HEK293 (cell line): ENCODE data around the gene EVL.

Experiments used
- CTCF ChIA-PET: fragments of 350-600 bp; formaldehyde crosslinking; extraction: SDS; loops from one replicate; lab custom pipeline; 2021; ENCODE audit warnings: antibody characterized with exemption; lab: Yijun Ruan, JAX
- POLR2A ChIA-PET: fragments of 300-600 bp; formaldehyde crosslinking; extraction: SDS; loops from one replicate; lab custom pipeline; 2020; ENCODE audit warnings: antibody characterized with exemption, inconsistent platforms; lab: Yijun Ruan, JAX
- H3K27ac ChIP-seq: fragments of 200-500 bp; sonication (Bioruptor generic); 2 replicates; pipeline ENCODE4 v1.5.1; 2014; ENCODE audit warnings: low read depth, low read length, control low read depth, inconsistent platforms; ENCODE audit errors: extremely low read depth
- H3K36me3 ChIP-seq, 2 experiments: fragments of 200-500 bp in 1 of 2; sonication (Bioruptor generic) in 1 of 2; 1 replicate in 1 of 2; 2 replicates in 1 of 2; pipeline ENCODE4 v1.5.1; 2014 to 2017; ENCODE audit warnings: inconsistent platforms in 2 of 2, low read length in 2 of 2; ENCODE audit not compliant: control insufficient read depth in 2 of 2, insufficient read depth in 1 of 2
- H3K4me1 ChIP-seq: fragments of 200-500 bp; sonication (Bioruptor generic); 2 replicates; pipeline ENCODE4 v1.5.1; 2014; ENCODE audit warnings: mild to moderate bottlenecking, low read length, inconsistent platforms; ENCODE audit not compliant: control insufficient read depth, insufficient read depth
- H3K4me3 ChIP-seq: 2 replicates; pipeline ENCODE4 v1.5.1; 2011; ENCODE audit warnings: low read depth, mild to moderate bottlenecking, control low read depth, low read length, moderate library complexity
- H3K9me3 ChIP-seq: fragments of 200-500 bp; sonication (Bioruptor generic); 2 replicates; pipeline ENCODE4 v1.5.1; 2014; ENCODE audit warnings: low read depth, low read length, inconsistent platforms; ENCODE audit not compliant: control insufficient read depth, insufficient read depth
- KLF1 ChIP-seq: fragments of 450-650 bp; formaldehyde crosslinking; IDR thresholded peaks from 2 replicates; pipeline ENCODE4 v1.5.1; 2016; ENCODE audit warnings: missing biosample characterization, missing genetic modification characterization
- MYNN ChIP-seq: fragments of 450-650 bp; formaldehyde crosslinking; IDR thresholded peaks from 2 replicates; pipeline ENCODE4 v1.5.1; 2016; ENCODE audit warnings: missing biosample characterization, missing genetic modification characterization, borderline replicate concordance
- MZF1 ChIP-seq: fragments of 450-650 bp; formaldehyde crosslinking; IDR thresholded peaks from 2 replicates; pipeline ENCODE4 v1.5.1; 2017; ENCODE audit warnings: missing biosample characterization, missing genetic modification characterization, borderline replicate concordance
- PRDM2 ChIP-seq: fragments of 450-650 bp; formaldehyde crosslinking; IDR thresholded peaks from 2 replicates; pipeline ENCODE4 v1.5.1; 2016; ENCODE audit warnings: missing biosample characterization, missing genetic modification characterization, borderline replicate concordance
- RBAK ChIP-seq: fragments of 450-650 bp; formaldehyde crosslinking; IDR thresholded peaks from 2 replicates; pipeline ENCODE4 v1.5.1; 2016; ENCODE audit warnings: missing biosample characterization, missing genetic modification characterization
- REPIN1 ChIP-seq: fragments of 450-650 bp; formaldehyde crosslinking; IDR thresholded peaks from 2 replicates; pipeline ENCODE4 v1.5.1; 2017; ENCODE audit warnings: missing biosample characterization, missing genetic modification characterization, low read depth
- SP3 ChIP-seq: fragments of 450-650 bp; formaldehyde crosslinking; IDR thresholded peaks from 2 replicates; pipeline ENCODE4 v1.5.1; 2016; ENCODE audit warnings: missing biosample characterization, missing genetic modification characterization
- ZBTB10 ChIP-seq: fragments of 450-650 bp; formaldehyde crosslinking; IDR thresholded peaks from 2 replicates; pipeline ENCODE4 v1.5.1; 2016; ENCODE audit warnings: missing biosample characterization, missing genetic modification characterization
- ZFP3 ChIP-seq: fragments of 450-650 bp; formaldehyde crosslinking; IDR thresholded peaks from 2 replicates; pipeline ENCODE4 v1.5.1; 2016; ENCODE audit warnings: low read depth, missing biosample characterization, missing genetic modification characterization
- ZNF133 ChIP-seq: fragments of 450-650 bp; formaldehyde crosslinking; IDR thresholded peaks from 2 replicates; pipeline ENCODE4 v1.5.1; 2016; ENCODE audit warnings: missing biosample characterization, missing genetic modification characterization
- ZNF157 ChIP-seq: fragments of 450-650 bp; formaldehyde crosslinking; IDR thresholded peaks from 2 replicates; pipeline ENCODE4 v1.5.1; 2016; ENCODE audit warnings: missing biosample characterization, missing genetic modification characterization
- ZNF2 ChIP-seq: fragments of 450-650 bp; formaldehyde crosslinking; IDR thresholded peaks from 2 replicates; pipeline ENCODE4 v1.5.1; 2016; ENCODE audit warnings: missing biosample characterization, missing genetic modification characterization
- ZNF23 ChIP-seq: fragments of 450-650 bp; formaldehyde crosslinking; IDR thresholded peaks from 2 replicates; pipeline ENCODE4 v1.5.1; 2016; ENCODE audit warnings: missing biosample characterization, missing genetic modification characterization, borderline replicate concordance
- ZNF426 ChIP-seq: fragments of 450-650 bp; formaldehyde crosslinking; IDR thresholded peaks from 2 replicates; pipeline ENCODE4 v1.5.1; 2017; ENCODE audit warnings: missing biosample characterization, missing genetic modification characterization, mild to moderate bottlenecking, inconsistent platforms, moderate library complexity
- ZNF600 ChIP-seq: fragments of 450-650 bp; formaldehyde crosslinking; IDR thresholded peaks from 2 replicates; pipeline ENCODE4 v1.5.1; 2016; ENCODE audit warnings: missing biosample characterization, missing genetic modification characterization
- ZNF610 ChIP-seq: fragments of 450-650 bp; formaldehyde crosslinking; IDR thresholded peaks from 2 replicates; pipeline ENCODE4 v1.5.1; 2016; ENCODE audit warnings: missing biosample characterization, missing genetic modification characterization, borderline replicate concordance
- ZNF791 ChIP-seq: fragments of 450-650 bp; formaldehyde crosslinking; IDR thresholded peaks from 2 replicates; pipeline ENCODE4 v1.5.1; 2016; ENCODE audit warnings: missing biosample characterization, missing genetic modification characterization
- ZSCAN5A ChIP-seq: fragments of 450-650 bp; formaldehyde crosslinking; IDR thresholded peaks from 2 replicates; pipeline ENCODE4 v1.5.1; 2016; ENCODE audit warnings: missing biosample characterization, missing genetic modification characterization
- TF ChIP-seq, protein P1 (sequence below): fragments of 450-650 bp; formaldehyde crosslinking; IDR thresholded peaks from 2 replicates; pipeline ENCODE4 v1.5.1; 2017; ENCODE audit warnings: missing biosample characterization, missing genetic modification characterization
- TF ChIP-seq, protein P2 (sequence below): fragments of 450-650 bp; formaldehyde crosslinking; optimal IDR thresholded peaks from 2 replicates; pipeline ENCODE3; 2016; ENCODE audit warnings: missing biosample characterization, mild to moderate bottlenecking, missing genetic modification characterization
- TF ChIP-seq, protein P3 (sequence below): fragments of 450-650 bp; formaldehyde crosslinking; IDR thresholded peaks from 2 replicates; pipeline ENCODE4 v1.5.1; 2016; ENCODE audit warnings: missing biosample characterization, missing genetic modification characterization

The EVL gene

DNA sequence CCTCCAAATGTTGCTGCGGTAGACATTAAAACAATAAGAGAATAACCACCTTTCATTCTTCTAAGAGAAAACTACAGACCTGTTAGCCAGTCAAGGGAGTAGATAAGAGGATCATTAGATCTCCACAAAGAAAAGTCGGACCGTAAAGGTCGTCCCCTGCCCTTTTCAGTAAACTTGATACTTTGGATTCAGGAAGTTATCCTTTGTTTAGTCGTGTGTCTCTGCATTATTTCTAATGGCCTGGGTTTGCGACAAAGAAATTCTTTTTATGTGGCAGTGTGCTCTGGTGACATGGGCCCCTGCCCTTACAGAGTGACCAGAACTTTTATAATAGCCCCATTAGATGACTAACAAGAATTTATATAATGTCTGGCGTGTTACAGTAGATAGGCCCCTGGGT, 44.6 kb upstream of the EVL start (continued):
- TF ChIP-seq ZBTB10 (no peak), ZNF426 (tag by site-specific recombination) (no peak)
- TF ChIP-seq, protein P1, sequence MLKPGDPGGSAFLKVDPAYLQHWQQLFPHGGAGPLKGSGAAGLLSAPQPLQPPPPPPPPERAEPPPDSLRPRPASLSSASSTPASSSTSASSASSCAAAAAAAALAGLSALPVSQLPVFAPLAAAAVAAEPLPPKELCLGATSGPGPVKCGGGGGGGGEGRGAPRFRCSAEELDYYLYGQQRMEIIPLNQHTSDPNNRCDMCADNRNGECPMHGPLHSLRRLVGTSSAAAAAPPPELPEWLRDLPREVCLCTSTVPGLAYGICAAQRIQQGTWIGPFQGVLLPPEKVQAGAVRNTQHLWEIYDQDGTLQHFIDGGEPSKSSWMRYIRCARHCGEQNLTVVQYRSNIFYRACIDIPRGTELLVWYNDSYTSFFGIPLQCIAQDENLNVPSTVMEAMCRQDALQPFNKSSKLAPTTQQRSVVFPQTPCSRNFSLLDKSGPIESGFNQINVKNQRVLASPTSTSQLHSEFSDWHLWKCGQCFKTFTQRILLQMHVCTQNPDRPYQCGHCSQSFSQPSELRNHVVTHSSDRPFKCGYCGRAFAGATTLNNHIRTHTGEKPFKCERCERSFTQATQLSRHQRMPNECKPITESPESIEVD (tag by site-specific recombination): no peak
- TF ChIP-seq, protein P2, sequence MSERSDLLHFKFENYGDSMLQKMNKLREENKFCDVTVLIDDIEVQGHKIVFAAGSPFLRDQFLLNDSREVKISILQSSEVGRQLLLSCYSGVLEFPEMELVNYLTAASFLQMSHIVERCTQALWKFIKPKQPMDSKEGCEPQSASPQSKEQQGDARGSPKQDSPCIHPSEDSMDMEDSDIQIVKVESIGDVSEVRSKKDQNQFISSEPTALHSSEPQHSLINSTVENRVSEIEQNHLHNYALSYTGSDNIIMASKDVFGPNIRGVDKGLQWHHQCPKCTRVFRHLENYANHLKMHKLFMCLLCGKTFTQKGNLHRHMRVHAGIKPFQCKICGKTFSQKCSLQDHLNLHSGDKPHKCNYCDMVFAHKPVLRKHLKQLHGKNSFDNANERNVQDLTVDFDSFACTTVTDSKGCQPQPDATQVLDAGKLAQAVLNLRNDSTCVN (tag by site-specific recombination): no peak

DNA sequence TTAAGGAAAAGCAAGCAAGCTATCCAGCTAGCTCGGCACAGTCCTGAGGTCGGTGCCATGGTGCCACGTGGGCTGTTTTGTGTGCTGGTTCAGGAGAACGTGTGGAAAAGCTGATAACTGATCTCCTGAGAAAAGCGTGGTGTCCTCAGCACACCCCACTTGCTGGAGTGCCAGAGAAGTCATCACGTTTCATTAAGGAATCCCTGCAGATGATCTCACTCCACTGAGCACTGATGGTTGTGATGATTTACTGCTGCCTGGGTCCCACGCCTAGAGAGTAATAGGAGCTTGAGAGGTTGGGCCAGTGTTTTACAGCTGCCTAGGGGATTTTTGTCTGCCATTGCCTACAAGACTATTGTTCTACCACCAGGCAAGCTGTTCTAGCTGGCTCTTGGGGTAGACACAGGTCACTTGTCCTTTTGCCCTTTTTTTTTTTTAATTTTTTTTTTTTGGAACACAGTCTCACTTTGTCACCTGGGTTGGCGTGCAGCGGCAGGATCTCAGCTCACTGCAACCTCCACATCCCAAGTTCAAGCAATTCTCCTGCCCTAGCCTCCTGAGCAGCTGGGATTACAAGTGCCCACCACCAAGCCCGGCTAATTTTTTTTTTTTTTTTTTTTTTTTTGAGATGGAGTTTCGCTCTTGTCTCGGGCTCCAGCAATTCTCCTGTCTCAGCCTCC, 42.3 kb upstream of the EVL start:
- ChIA-PET CTCF (interaction anchor here (0.6 to 0.9 kb wide), 3 partner anchors 40 to 630 kb away, joined by 3 to 4 read pairs (median 3); no protein-coding TSS in a partner anchor), POLR2A (interaction anchor here (0.6 to 0.8 kb wide), 2 partner anchors 134 to 1164 kb away, joined by 3 read pairs; no protein-coding TSS in a partner anchor)
- Histone ChIP-seq H3K9me3 (no peaks in the 10 kb centered on the region), H3K4me1 (peaks cover 32% of the 10 kb centered on the region), H3K27ac (no peak overlapping the region), H3K4me3 (no peak overlapping the region), H3K36me3 (no peaks in the 10 kb centered on the region)
- TF ChIP-seq ZNF610 (peak; percentile 56; the same call in 1 of the 2 replicates), ZNF133 (no peak), ZNF2 (tag by site-specific recombination) (peak; percentile 82), ZNF600 (peak; percentile 91), ZSCAN5A (tag by site-specific recombination) (no peak), ZNF791 (tag by site-specific recombination) (no peak), RBAK (tag by site-specific recombination) (no peak), REPIN1 (tag by site-specific recombination) (no peak), ZFP3 (peak; percentile 62; the same call in 1 of the 2 replicates), ZNF23 (tag by site-specific recombination) (no peak), SP3 (tag by site-specific recombination) (no peak), ZNF157 (tag by site-specific recombination) (no peak), PRDM2 (tag by site-specific recombination) (no peak), MZF1 (tag by site-specific recombination) (peak; percentile 100), KLF1 (tag by site-specific recombination) (peak; percentile 88), MYNN (tag by site-specific recombination) (no peak)
- TF ChIP-seq, protein P3, sequence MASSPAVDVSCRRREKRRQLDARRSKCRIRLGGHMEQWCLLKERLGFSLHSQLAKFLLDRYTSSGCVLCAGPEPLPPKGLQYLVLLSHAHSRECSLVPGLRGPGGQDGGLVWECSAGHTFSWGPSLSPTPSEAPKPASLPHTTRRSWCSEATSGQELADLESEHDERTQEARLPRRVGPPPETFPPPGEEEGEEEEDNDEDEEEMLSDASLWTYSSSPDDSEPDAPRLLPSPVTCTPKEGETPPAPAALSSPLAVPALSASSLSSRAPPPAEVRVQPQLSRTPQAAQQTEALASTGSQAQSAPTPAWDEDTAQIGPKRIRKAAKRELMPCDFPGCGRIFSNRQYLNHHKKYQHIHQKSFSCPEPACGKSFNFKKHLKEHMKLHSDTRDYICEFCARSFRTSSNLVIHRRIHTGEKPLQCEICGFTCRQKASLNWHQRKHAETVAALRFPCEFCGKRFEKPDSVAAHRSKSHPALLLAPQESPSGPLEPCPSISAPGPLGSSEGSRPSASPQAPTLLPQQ (tag by site-specific recombination): peak; percentile 98
